ENCODE measurements around the gene NEK7. TPM values are rescaled to one million over a fixed set of nuclear protein-coding genes. Genes with fewer than 3 reads are reported as not detected.

NEK7 gene
- total and polyA plus RNA-seq, 9 of the 15 experiments (the other 6 are each of a cell fraction or from before 2014, with no cell fraction given) = 8.5 to 37.3 (median 27.7) TPM

GRCh38 chr1:198175423-198176170, 18.8 kb downstream of the NEK7 start:
- peaks cover 0 to 7% of the 10 kb centered on the region in 2 experiments; a peak in 3 of 5 replicates for H3K4me1 ChIP-seq (replicated peaks in 1 of 2; ENCODE audit: control insufficient read depth in 2 of 2, insufficient read depth in 2 of 2, low read length in 2 of 2)
- peaks cover 9% of the 10 kb centered on the region for H4K20me1 ChIP-seq (replicated peaks; ENCODE audit: control insufficient read depth, insufficient read depth, low read length)
- H3K36me3 ChIP-seq (ENCODE audit: control insufficient read depth, insufficient read depth, low read length) = no peaks in the 10 kb centered on the region
- no TSS peak for BruUV-seq (replicated peaks)
- no peak overlapping the region for H3K9ac ChIP-seq (ENCODE audit: insufficient read depth in 1 of 2, low read depth in 2 of 2, low read length in 2 of 2)
- DNase-seq (ENCODE audit: extremely low read depth in 1 of 4, low spot score in 3 of 4) (no peak), FAIRE-seq (no peak), ATAC-seq (no peak)
- POLR2A ChIA-PET = interaction anchor here (1.2 to 1.6 kb wide), 3 partner anchors 9 to 17 kb away, joined by 3 to 5 read pairs (median 3); no protein-coding TSS in a partner anchor
- H3K4me3 ChIP-seq = no peak overlapping the region
- H3K9me3 ChIP-seq (replicated peaks; ENCODE audit: control insufficient read depth, insufficient read depth, low read depth, low read length) = no peaks in the 10 kb centered on the region
- H3K79me2 ChIP-seq (ENCODE audit: control insufficient read depth, insufficient read depth, low read length) = peaks cover 94% of the 10 kb centered on the region
- H3K27me3 ChIP-seq (ENCODE audit: control insufficient read depth in 2 of 2, insufficient read depth in 2 of 2, low read length in 2 of 2) = no peaks in the 10 kb centered on the region
- H2AFZ ChIP-seq (ENCODE audit: low read depth, low read length) = no peak overlapping the region
- no peak overlapping the region for H3K4me2 ChIP-seq (ENCODE audit: insufficient read depth, low read length)
- in situ Hi-C loops (cut with MboI) = no loop called here
- no peaks in the 10 kb centered on the region for H3K9me1 ChIP-seq (ENCODE audit: control insufficient read depth, insufficient read depth, low read length)
- CTCF ChIA-PET (ENCODE audit: low intra/inter-chr PET ratio) = no interaction called here
- TF ChIP-seq CTBP1 (IDR thresholded peaks at IDR 0.05; ENCODE audit: borderline replicate concordance) (no peak), RB1 (IDR thresholded peaks at IDR 0.05; ENCODE audit: low read depth) (no peak), KDM4B (IDR thresholded peaks at IDR 0.05; ENCODE audit: borderline replicate concordance in 2 of 2, low read depth in 1 of 2) (no peak), HDAC1 (IDR thresholded peaks at IDR 0.05) (no peak), ARID1B (IDR thresholded peaks at IDR 0.05) (no peak)
- TF ChIP-seq, protein P1, sequence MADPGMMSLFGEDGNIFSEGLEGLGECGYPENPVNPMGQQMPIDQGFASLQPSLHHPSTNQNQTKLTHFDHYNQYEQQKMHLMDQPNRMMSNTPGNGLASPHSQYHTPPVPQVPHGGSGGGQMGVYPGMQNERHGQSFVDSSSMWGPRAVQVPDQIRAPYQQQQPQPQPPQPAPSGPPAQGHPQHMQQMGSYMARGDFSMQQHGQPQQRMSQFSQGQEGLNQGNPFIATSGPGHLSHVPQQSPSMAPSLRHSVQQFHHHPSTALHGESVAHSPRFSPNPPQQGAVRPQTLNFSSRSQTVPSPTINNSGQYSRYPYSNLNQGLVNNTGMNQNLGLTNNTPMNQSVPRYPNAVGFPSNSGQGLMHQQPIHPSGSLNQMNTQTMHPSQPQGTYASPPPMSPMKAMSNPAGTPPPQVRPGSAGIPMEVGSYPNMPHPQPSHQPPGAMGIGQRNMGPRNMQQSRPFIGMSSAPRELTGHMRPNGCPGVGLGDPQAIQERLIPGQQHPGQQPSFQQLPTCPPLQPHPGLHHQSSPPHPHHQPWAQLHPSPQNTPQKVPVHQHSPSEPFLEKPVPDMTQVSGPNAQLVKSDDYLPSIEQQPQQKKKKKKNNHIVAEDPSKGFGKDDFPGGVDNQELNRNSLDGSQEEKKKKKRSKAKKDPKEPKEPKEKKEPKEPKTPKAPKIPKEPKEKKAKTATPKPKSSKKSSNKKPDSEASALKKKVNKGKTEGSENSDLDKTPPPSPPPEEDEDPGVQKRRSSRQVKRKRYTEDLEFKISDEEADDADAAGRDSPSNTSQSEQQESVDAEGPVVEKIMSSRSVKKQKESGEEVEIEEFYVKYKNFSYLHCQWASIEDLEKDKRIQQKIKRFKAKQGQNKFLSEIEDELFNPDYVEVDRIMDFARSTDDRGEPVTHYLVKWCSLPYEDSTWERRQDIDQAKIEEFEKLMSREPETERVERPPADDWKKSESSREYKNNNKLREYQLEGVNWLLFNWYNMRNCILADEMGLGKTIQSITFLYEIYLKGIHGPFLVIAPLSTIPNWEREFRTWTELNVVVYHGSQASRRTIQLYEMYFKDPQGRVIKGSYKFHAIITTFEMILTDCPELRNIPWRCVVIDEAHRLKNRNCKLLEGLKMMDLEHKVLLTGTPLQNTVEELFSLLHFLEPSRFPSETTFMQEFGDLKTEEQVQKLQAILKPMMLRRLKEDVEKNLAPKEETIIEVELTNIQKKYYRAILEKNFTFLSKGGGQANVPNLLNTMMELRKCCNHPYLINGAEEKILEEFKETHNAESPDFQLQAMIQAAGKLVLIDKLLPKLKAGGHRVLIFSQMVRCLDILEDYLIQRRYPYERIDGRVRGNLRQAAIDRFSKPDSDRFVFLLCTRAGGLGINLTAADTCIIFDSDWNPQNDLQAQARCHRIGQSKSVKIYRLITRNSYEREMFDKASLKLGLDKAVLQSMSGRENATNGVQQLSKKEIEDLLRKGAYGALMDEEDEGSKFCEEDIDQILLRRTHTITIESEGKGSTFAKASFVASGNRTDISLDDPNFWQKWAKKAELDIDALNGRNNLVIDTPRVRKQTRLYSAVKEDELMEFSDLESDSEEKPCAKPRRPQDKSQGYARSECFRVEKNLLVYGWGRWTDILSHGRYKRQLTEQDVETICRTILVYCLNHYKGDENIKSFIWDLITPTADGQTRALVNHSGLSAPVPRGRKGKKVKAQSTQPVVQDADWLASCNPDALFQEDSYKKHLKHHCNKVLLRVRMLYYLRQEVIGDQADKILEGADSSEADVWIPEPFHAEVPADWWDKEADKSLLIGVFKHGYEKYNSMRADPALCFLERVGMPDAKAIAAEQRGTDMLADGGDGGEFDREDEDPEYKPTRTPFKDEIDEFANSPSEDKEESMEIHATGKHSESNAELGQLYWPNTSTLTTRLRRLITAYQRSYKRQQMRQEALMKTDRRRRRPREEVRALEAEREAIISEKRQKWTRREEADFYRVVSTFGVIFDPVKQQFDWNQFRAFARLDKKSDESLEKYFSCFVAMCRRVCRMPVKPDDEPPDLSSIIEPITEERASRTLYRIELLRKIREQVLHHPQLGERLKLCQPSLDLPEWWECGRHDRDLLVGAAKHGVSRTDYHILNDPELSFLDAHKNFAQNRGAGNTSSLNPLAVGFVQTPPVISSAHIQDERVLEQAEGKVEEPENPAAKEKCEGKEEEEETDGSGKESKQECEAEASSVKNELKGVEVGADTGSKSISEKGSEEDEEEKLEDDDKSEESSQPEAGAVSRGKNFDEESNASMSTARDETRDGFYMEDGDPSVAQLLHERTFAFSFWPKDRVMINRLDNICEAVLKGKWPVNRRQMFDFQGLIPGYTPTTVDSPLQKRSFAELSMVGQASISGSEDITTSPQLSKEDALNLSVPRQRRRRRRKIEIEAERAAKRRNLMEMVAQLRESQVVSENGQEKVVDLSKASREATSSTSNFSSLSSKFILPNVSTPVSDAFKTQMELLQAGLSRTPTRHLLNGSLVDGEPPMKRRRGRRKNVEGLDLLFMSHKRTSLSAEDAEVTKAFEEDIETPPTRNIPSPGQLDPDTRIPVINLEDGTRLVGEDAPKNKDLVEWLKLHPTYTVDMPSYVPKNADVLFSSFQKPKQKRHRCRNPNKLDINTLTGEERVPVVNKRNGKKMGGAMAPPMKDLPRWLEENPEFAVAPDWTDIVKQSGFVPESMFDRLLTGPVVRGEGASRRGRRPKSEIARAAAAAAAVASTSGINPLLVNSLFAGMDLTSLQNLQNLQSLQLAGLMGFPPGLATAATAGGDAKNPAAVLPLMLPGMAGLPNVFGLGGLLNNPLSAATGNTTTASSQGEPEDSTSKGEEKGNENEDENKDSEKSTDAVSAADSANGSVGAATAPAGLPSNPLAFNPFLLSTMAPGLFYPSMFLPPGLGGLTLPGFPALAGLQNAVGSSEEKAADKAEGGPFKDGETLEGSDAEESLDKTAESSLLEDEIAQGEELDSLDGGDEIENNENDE (IDR thresholded peaks at IDR 0.05; ENCODE audit: low read depth, low read length) = no peak
- intact Hi-C loops (cut with micrococcal nuclease) = no loop called here
- 73% methylated on average over 5 of the region's 5 CpGs for WGBS (ENCODE audit: insufficient coverage, low coverage, missing lambda C conversion rate)
- H3K27ac ChIP-seq (ENCODE audit: extremely low read depth, low read depth, low read length) = no peak overlapping the region
